Measurements from ENCODE around the gene EME1. TPM values are rescaled to one million over a fixed set of nuclear protein-coding genes. Genes with fewer than 3 reads are reported as not detected.

Gene EME1
- total and polyA plus RNA-seq, 2 of the 13 experiments (the other 11 are each of a cell fraction or from before 2014, with no cell fraction given), result 20.7 to 24.6 TPM

DNA sequence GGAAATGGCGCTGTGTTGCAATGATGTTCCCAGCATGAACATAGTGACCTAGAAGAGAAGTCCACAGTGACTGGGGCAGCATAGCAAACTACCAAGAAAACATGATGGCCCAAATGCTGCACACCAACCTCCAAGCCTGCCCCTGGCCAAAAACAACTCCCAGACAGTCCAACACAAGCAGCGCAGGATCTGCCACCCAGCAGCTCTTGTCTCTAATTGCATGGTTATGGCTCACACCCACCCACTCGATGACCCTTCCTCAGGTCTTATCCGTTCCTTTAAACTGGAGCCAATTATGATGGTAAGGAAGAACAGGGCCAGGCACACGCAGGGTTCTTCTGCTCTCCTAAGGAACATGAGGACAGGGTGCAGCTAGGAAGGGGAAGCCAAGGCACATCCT is 3.0 kb upstream of the EME1 start:
- no peak for FAIRE-seq

More for the DNA sequence above, 3.0 kb upstream of the EME1 start:
- intact Hi-C loops (cut with micrococcal nuclease; ENCODE audit: unreplicated experiment), result no loop called here
- ChIA-PET CTCF (ENCODE audit: low intra/inter-chr PET ratio, low total read pairs) (no interaction called here), POLR2A (interaction anchor here (0.9 to 2.3 kb wide), 3 partner anchors 11 to 109 kb away, joined by 3 to 6 read pairs (median 6); partner anchors contain the start of gene LRRC59)
- Histone ChIP-seq H3K9ac (ENCODE audit: insufficient read depth, low read depth, low read length) (no peak overlapping the region), H3K4me1 (ENCODE audit: insufficient read depth, low read length) (peaks cover 29% of the 10 kb centered on the region), H3K36me3 (replicated peaks in 1 of 2; ENCODE audit: control insufficient read depth in 1 of 2, insufficient read depth in 2 of 2, low read length in 2 of 2) (peaks cover 33 to 57% of the 10 kb centered on the region in 2 experiments), H3K9me3 (ENCODE audit: low read length) (no peaks in the 10 kb centered on the region), H3K4me3 (replicated peaks in 1 of 3; ENCODE audit: insufficient read depth in 1 of 3, low read depth in 2 of 3, low read length in 3 of 3) (no peak overlapping the region), H2AFZ (ENCODE audit: low read length) (no peak overlapping the region), H3K27me3 (ENCODE audit: control insufficient read depth in 1 of 2, insufficient read depth in 2 of 2, low read length in 2 of 2) (no peaks in the 10 kb centered on the region; a peak in 1 of 5 replicates), H3K27ac (ENCODE audit: extremely low read length, insufficient read depth, low read length) (no peak overlapping the region), H3K4me2 (ENCODE audit: low read depth, low read length) (no peak overlapping the region), H4K20me1 (ENCODE audit: insufficient read depth, low read length) (no peaks in the 10 kb centered on the region), H3K79me2 (ENCODE audit: insufficient read depth, low read length) (peaks cover 39% of the 10 kb centered on the region)
- no peak for ATAC-seq
- 97% methylated on average over 5 of the region's 5 CpGs for WGBS (ENCODE audit: low lambda C conversion rate)
- BruUV-seq (replicated peaks), result no TSS peak
- TF ChIP-seq ZNF263 (CRISPR knock-in tag; IDR thresholded peaks at IDR 0.05) (no peak), KDM1A (CRISPR knock-in tag; IDR thresholded peaks at IDR 0.05) (no peak), YY1 (IDR thresholded peaks at IDR 0.05; ENCODE audit: insufficient read depth, insufficient replicate concordance, low read depth, low read length) (no peak), NCOA5 (CRISPR knock-in tag; IDR thresholded peaks at IDR 0.05) (no peak), ZNF253 (CRISPR knock-in tag; IDR thresholded peaks at IDR 0.05; ENCODE audit: borderline replicate concordance) (no peak), TEAD3 (CRISPR knock-in tag; optimal IDR thresholded peaks at IDR 0.05; ENCODE audit: borderline replicate concordance) (no peak)
- TF ChIP-seq, protein P1, sequence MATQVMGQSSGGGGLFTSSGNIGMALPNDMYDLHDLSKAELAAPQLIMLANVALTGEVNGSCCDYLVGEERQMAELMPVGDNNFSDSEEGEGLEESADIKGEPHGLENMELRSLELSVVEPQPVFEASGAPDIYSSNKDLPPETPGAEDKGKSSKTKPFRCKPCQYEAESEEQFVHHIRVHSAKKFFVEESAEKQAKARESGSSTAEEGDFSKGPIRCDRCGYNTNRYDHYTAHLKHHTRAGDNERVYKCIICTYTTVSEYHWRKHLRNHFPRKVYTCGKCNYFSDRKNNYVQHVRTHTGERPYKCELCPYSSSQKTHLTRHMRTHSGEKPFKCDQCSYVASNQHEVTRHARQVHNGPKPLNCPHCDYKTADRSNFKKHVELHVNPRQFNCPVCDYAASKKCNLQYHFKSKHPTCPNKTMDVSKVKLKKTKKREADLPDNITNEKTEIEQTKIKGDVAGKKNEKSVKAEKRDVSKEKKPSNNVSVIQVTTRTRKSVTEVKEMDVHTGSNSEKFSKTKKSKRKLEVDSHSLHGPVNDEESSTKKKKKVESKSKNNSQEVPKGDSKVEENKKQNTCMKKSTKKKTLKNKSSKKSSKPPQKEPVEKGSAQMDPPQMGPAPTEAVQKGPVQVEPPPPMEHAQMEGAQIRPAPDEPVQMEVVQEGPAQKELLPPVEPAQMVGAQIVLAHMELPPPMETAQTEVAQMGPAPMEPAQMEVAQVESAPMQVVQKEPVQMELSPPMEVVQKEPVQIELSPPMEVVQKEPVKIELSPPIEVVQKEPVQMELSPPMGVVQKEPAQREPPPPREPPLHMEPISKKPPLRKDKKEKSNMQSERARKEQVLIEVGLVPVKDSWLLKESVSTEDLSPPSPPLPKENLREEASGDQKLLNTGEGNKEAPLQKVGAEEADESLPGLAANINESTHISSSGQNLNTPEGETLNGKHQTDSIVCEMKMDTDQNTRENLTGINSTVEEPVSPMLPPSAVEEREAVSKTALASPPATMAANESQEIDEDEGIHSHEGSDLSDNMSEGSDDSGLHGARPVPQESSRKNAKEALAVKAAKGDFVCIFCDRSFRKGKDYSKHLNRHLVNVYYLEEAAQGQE (IDR thresholded peaks at IDR 0.05; ENCODE audit: borderline replicate concordance in 1 of 2, low read depth in 1 of 2, low read length in 2 of 2), result no peak
- TF ChIP-seq, protein P2, sequence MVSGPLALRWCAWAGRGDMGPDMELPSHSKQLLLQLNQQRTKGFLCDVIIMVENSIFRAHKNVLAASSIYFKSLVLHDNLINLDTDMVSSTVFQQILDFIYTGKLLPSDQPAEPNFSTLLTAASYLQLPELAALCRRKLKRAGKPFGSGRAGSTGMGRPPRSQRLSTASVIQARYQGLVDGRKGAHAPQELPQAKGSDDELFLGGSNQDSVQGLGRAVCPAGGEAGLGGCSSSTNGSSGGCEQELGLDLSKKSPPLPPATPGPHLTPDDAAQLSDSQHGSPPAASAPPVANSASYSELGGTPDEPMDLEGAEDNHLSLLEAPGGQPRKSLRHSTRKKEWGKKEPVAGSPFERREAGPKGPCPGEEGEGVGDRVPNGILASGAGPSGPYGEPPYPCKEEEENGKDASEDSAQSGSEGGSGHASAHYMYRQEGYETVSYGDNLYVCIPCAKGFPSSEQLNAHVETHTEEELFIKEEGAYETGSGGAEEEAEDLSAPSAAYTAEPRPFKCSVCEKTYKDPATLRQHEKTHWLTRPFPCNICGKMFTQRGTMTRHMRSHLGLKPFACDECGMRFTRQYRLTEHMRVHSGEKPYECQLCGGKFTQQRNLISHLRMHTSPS (CRISPR knock-in tag; IDR thresholded peaks at IDR 0.05; ENCODE audit: low read depth), result no peak
- TF ChIP-seq, protein P3, sequence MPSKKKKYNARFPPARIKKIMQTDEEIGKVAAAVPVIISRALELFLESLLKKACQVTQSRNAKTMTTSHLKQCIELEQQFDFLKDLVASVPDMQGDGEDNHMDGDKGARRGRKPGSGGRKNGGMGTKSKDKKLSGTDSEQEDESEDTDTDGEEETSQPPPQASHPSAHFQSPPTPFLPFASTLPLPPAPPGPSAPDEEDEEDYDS (CRISPR knock-in tag; IDR thresholded peaks at IDR 0.05), result no peak
- DNase-seq (ENCODE audit: low spot score), result no peak
- in situ Hi-C loops (cut with HindIII; ENCODE audit: extremely low pct_ligation_motif_present, low pct_unique_long_range_greater_than_20kb), result no loop called here
